Neural crest cell (in vitro differentiated cells): Measurements from ENCODE around the gene CCDC107. TPM values are rescaled to one million over a fixed set of nuclear protein-coding genes. Genes with fewer than 3 reads are reported as not detected.

Source experiments
- DNase-seq: peaks from one replicate; pipeline ENCODE4 v3.0.0; 2021; ENCODE audit warnings: low read depth, mixed read lengths, low spot score
- H3K27ac Mint-ChIP-seq: one replicate; pipeline ENCODE4 v1.8.0; 2021; ENCODE audit warnings: mild to moderate bottlenecking, mixed read lengths; ENCODE audit not compliant: unreplicated experiment
- H3K27me3 Mint-ChIP-seq: 2 replicates; pipeline ENCODE4 v1.8.0; 2021; ENCODE audit warnings: low read depth, mild to moderate bottlenecking, mixed read lengths
- H3K36me3 Mint-ChIP-seq: 2 replicates; pipeline ENCODE4 v1.8.0; 2021; ENCODE audit warnings: low read depth, mild to moderate bottlenecking, mixed read lengths
- H3K4me1 Mint-ChIP-seq: 2 replicates; pipeline ENCODE4 v1.8.0; 2021; ENCODE audit warnings: mixed read lengths
- H3K4me3 Mint-ChIP-seq: one replicate; pipeline ENCODE4 v1.8.0; 2021; ENCODE audit warnings: mild to moderate bottlenecking, mixed read lengths
- H3K9me3 Mint-ChIP-seq: 2 replicates; pipeline ENCODE4 v1.8.0; 2021; ENCODE audit warnings: mixed read lengths
- total RNA-seq: library from RNA; stranded (reverse); gene quantifications from 2 replicates; pipeline ENCODE4 v1.2.1, GENCODE V29; 2021
- TF ChIP-seq, protein P1 (sequence below): fragments of 200-600 bp; sonication (generic); conservative IDR thresholded peaks from 2 replicates; pipeline ENCODE4 v1.5.0; 2021; ENCODE audit warnings: antibody characterized with exemption, mild to moderate bottlenecking

CCDC107 gene
- total RNA-seq, 1 donor from 2014 or later, result 15.4 TPM

DNA sequence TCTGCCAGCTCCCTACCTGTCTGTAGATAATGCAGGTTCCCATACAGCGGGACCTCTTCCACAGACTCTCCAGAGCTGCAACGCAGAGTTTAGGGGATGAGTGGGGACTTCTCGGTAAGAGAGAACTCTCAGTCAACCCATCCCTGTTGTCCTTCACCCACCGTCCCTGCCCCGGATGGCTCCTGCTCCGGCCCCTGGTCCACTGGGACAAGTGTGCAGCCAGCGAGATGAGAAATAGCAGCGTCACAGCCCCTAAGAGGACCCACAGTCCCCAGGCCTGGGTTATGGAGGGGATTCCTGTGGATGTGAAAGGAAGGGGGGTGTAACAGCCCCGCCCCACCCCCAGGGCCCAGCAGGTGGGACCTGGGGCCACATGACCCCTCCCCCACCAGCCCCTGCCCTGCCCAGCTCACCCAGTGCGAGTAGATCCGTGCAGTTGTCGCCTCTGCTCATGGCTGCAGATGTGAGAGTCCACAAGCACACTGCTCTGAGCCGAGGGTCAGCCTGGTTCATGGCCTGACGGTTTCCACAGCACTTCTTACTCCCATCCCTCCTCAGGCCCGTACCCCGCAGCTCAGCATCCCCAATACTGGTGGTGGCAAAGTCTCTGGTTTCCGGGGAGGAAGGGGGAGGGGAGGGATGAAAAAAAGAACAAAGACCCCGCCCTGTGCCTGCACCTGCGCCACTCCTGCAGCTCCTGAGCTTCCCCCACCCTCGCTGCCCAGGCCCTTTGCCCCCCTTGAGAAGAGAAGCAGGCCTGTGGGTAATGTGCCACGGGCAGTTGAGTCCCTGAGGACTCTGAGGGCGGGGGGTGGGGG, 7.5 kb upstream of the CCDC107 start, which contains the start of gene SIT1:
Gene SIT1, minus strand, starts transcription at position 591 of the 818 bp plus-strand sequence. Its CDS starts 78 bp downstream, at position 513.
- H3K9me3 Mint-ChIP-seq, result no peaks in the 10 kb centered on the region
- no peak for DNase-seq
- H3K4me1 Mint-ChIP-seq, result peaks cover 26% of the 10 kb centered on the region
- no peaks in the 10 kb centered on the region for H3K36me3 Mint-ChIP-seq
- no peak within 1 kb of the TSS for H3K27ac Mint-ChIP-seq
- H3K27me3 Mint-ChIP-seq, result peaks cover 7% of the 10 kb centered on the region
- TF ChIP-seq, protein P1, sequence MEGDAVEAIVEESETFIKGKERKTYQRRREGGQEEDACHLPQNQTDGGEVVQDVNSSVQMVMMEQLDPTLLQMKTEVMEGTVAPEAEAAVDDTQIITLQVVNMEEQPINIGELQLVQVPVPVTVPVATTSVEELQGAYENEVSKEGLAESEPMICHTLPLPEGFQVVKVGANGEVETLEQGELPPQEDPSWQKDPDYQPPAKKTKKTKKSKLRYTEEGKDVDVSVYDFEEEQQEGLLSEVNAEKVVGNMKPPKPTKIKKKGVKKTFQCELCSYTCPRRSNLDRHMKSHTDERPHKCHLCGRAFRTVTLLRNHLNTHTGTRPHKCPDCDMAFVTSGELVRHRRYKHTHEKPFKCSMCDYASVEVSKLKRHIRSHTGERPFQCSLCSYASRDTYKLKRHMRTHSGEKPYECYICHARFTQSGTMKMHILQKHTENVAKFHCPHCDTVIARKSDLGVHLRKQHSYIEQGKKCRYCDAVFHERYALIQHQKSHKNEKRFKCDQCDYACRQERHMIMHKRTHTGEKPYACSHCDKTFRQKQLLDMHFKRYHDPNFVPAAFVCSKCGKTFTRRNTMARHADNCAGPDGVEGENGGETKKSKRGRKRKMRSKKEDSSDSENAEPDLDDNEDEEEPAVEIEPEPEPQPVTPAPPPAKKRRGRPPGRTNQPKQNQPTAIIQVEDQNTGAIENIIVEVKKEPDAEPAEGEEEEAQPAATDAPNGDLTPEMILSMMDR, result no peak
- H3K4me3 Mint-ChIP-seq, result peak within 1 kb of the TSS; percentile 47

DNA sequence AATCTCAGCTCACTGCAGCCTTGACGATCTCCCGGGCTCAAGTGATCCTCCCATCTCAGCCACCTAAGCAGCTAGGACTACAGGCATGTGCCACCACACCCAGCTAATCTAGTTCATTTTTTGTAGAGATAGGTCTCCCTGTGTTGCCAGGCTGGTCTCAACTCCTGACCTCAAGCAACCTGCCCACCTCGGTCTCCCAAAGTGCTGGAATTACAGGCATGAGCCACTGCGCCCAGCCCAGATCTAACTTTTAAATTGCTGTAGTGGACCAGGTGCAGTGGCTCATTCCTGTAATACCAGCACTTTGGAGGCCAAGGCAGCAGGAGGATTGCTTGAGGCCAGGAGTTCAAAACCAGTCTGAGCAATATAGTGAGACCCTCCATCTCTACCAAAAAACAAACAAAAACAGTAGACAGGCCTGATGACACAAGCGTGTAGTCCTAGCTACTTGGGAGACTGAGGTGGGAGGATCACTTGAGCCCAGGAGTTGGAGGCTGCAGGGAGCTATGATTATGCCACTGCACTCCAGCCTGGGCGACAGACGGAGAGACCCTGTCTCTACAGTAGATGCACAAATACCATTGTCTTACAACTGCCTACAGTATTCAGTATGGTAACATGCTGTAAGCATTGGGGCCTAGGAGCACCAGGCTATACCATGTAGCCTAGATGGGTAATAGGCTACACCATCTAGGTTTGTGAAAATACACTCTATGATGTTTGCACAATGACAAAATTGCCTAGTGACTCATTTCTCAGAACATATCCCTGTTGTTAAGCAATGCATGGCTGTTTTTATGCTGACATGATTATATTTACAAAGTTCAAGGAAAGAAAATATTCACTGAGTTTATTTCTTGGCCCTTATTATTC, 5.9 kb upstream of the CCDC107 start:
- TF ChIP-seq, protein P1, result no peak
- Mint-ChIP-seq H3K4me1 (peaks cover 25% of the 10 kb centered on the region), H3K27ac (no peak overlapping the region), H3K36me3 (no peaks in the 10 kb centered on the region), H3K9me3 (no peaks in the 10 kb centered on the region), H3K27me3 (peaks cover 9% of the 10 kb centered on the region), H3K4me3 (peak overlapping the region; percentile 47)
- no peak for DNase-seq

DNA sequence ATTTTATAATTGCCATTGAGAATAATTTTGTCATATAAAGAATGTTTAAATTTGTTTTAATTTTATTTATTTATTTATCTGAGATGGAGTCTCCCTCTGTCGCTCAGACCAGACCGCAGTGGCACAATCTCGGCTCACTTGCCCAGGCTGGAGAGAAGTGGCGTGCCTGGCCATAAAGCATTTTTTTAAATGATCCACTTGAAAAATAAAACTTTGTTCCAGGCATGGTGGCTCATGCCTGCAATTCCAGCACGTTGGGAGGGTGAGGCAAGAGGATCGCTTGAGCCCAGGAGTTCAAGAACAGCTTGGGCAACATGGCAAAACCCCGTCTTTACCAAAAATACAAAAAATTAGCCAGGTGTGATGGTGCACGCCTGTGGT, 5.3 kb upstream of the CCDC107 start:
- no peak overlapping the region for H3K4me3 Mint-ChIP-seq

DNA sequence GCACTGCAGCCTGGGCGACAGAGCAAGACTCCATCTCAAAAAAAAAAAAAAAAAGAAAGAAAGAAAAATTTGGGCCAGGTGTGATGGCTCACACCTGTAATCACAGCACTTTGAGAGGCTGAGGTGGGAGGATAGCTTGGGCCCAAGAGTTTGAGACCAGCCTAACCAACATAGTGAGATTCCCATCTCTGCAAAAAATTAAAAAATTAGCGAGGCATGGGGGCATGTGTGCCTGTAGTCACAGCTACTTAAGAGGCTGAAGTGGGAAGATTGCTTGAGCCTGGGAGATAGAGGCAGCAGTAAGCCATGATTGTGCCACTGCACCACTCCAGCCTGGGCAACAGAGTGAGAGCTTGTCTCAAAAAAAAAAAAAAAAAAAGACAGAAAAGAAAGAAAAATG, 4.5 kb upstream of the CCDC107 start:
- peaks cover 3% of the 10 kb centered on the region for H3K36me3 Mint-ChIP-seq
- DNase-seq, result no peak
- H3K27ac Mint-ChIP-seq, result no peak overlapping the region
- TF ChIP-seq, protein P1, result no peak
- H3K9me3 Mint-ChIP-seq, result peaks cover 3% of the 10 kb centered on the region
- H3K4me3 Mint-ChIP-seq, result no peak overlapping the region
- H3K27me3 Mint-ChIP-seq, result peaks cover 14% of the 10 kb centered on the region
- H3K4me1 Mint-ChIP-seq, result peaks cover 20% of the 10 kb centered on the region

More for the DNA sequence above, 5.3 kb upstream of the CCDC107 start:
- H3K36me3 Mint-ChIP-seq, result peaks cover 2% of the 10 kb centered on the region
- no peak overlapping the region for H3K27ac Mint-ChIP-seq
- peaks cover 1% of the 10 kb centered on the region for H3K9me3 Mint-ChIP-seq
- H3K27me3 Mint-ChIP-seq, result peaks cover 14% of the 10 kb centered on the region
- DNase-seq, result no peak
- TF ChIP-seq, protein P1, result no peak
- peaks cover 25% of the 10 kb centered on the region for H3K4me1 Mint-ChIP-seq

DNA sequence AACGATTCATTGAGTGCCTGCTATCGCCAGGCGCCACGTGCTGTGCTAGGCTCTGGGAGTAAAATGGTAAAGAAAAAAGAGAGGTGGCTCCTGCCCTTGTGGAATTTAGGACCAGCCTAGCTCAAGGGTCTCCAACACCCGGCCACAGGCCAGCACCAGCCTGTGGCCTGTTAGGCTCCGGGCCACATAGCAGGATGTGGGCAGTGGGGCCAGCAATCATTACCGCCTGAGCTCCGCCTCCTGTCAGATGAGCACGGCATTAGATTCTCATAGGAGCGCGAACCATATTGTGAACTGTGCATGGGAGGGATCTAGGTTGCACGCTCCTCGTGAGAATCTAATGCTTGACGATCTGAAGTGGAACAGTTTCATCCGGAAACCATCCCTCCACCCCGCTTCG, 1.7 kb upstream of the CCDC107 start:
- H3K4me3 Mint-ChIP-seq, result peak overlapping the region; percentile 88
- peaks cover 10% of the 10 kb centered on the region for H3K27me3 Mint-ChIP-seq
- H3K36me3 Mint-ChIP-seq, result peaks cover 7% of the 10 kb centered on the region
- H3K4me1 Mint-ChIP-seq, result peaks cover 37% of the 10 kb centered on the region
- peaks cover 3% of the 10 kb centered on the region for H3K9me3 Mint-ChIP-seq
- H3K27ac Mint-ChIP-seq, result no peak overlapping the region
- TF ChIP-seq, protein P1, result no peak
- DNase-seq, result no peak
